Measurements from ENCODE around the gene KL. TPM values are rescaled to one million over a fixed set of nuclear protein-coding genes. Genes with fewer than 3 reads are reported as not detected.

The KL gene
- total RNA-seq, 2 experiments from 2014 or later: 0.12 to 0.19 TPM

GRCh38 chr13:33053397-33054066 lies 37.3 kb downstream of the KL start:
- H3K27me3 Mint-ChIP-seq: peaks cover 8% of the 10 kb centered on the region
- no peak overlapping the region for H3K4me3 Mint-ChIP-seq
- H3K4me1 Mint-ChIP-seq (ENCODE audit: low read depth): no peaks in the 10 kb centered on the region
- no peak overlapping the region for H3K27ac Mint-ChIP-seq
- intact Hi-C loops (cut with micrococcal nuclease): no loop called here
- ChIA-PET CTCF (no interaction called here), POLR2A (interaction anchor here (0.6 kb wide), 1 partner anchor 330 kb away, joined by 7 read pairs; no protein-coding TSS in a partner anchor)
- no peak for DNase-seq
- H3K36me3 Mint-ChIP-seq: no peaks in the 10 kb centered on the region
- no peaks in the 10 kb centered on the region for H3K9me3 Mint-ChIP-seq

- H3K9me3 Mint-ChIP-seq: no peaks in the 10 kb centered on the region
- POLR2A ChIA-PET: no interaction called here
- CTCF ChIA-PET: interaction anchor here (0.6 kb wide), 1 partner anchor 145 kb away, joined by 4 read pairs; no protein-coding TSS in a partner anchor
- no peak overlapping the region for H3K4me3 Mint-ChIP-seq
- peaks cover 1% of the 10 kb centered on the region for H3K27me3 Mint-ChIP-seq
- no peaks in the 10 kb centered on the region for H3K36me3 Mint-ChIP-seq
- no peaks in the 10 kb centered on the region for H3K4me1 Mint-ChIP-seq (ENCODE audit: low read depth)
- intact Hi-C loops (cut with micrococcal nuclease): no loop called here
- DNase-seq: no peak
- H3K27ac Mint-ChIP-seq: no peak overlapping the region
Measured at GRCh38 chr13:33057019-33057780, 41.0 kb downstream of the KL start.

- intact Hi-C loops (cut with micrococcal nuclease): no loop called here
- no peak for DNase-seq
- H3K9me3 Mint-ChIP-seq: no peaks in the 10 kb centered on the region
- H3K27me3 Mint-ChIP-seq: peaks cover 1% of the 10 kb centered on the region
- H3K4me1 Mint-ChIP-seq (ENCODE audit: low read depth): no peaks in the 10 kb centered on the region
- CTCF ChIA-PET: no interaction called here
- H3K4me3 Mint-ChIP-seq: no peak overlapping the region
- H3K27ac Mint-ChIP-seq: no peak overlapping the region
- no peaks in the 10 kb centered on the region for H3K36me3 Mint-ChIP-seq
- POLR2A ChIA-PET: no interaction called here
Measured at GRCh38 chr13:33058776-33059327, 42.6 kb downstream of the KL start.

- no peak overlapping the region for H3K27ac Mint-ChIP-seq
- intact Hi-C loops (cut with micrococcal nuclease): no loop called here
- H3K4me3 Mint-ChIP-seq: no peak overlapping the region
- H3K27me3 Mint-ChIP-seq: peaks cover 1% of the 10 kb centered on the region
- POLR2A ChIA-PET: interaction anchor here (0.7 kb wide), 1 partner anchor 458 kb away, joined by 3 read pairs; no protein-coding TSS in a partner anchor
- H3K36me3 Mint-ChIP-seq: no peaks in the 10 kb centered on the region
- H3K9me3 Mint-ChIP-seq: no peaks in the 10 kb centered on the region
- no peaks in the 10 kb centered on the region for H3K4me1 Mint-ChIP-seq (ENCODE audit: low read depth)
- no peak for DNase-seq
- CTCF ChIA-PET: no interaction called here
Measured at GRCh38 chr13:33060815-33061214, 44.6 kb downstream of the KL start.

- H3K27me3 Mint-ChIP-seq: no peaks in the 10 kb centered on the region
- ChIA-PET POLR2A (no interaction called here), CTCF (no interaction called here)
- H3K9me3 Mint-ChIP-seq: no peaks in the 10 kb centered on the region
- no peak for DNase-seq
- no peaks in the 10 kb centered on the region for H3K36me3 Mint-ChIP-seq
- intact Hi-C loops (cut with micrococcal nuclease): no loop called here
- no peak overlapping the region for H3K27ac Mint-ChIP-seq
- H3K4me3 Mint-ChIP-seq: no peak overlapping the region
- no peaks in the 10 kb centered on the region for H3K4me1 Mint-ChIP-seq (ENCODE audit: low read depth)
Measured at GRCh38 chr13:33066329-33066728, 50.1 kb downstream of the KL start.

GRCh38 chr13:33069365-33069764 lies 53.1 kb downstream of the KL start:
- no peaks in the 10 kb centered on the region for H3K9me3 Mint-ChIP-seq
- ChIA-PET CTCF (interaction anchor here (0.6 to 1.2 kb wide), 2 partner anchors 469 to 654 kb away, joined by 3 to 4 read pairs; no protein-coding TSS in a partner anchor), POLR2A (no interaction called here)
- H3K4me1 Mint-ChIP-seq (ENCODE audit: low read depth): no peaks in the 10 kb centered on the region
- no peak for DNase-seq
- H3K36me3 Mint-ChIP-seq: no peaks in the 10 kb centered on the region
- H3K27me3 Mint-ChIP-seq: no peaks in the 10 kb centered on the region
- H3K4me3 Mint-ChIP-seq: no peak overlapping the region
- H3K27ac Mint-ChIP-seq: no peak overlapping the region
- intact Hi-C loops (cut with micrococcal nuclease): no loop called here

- Mint-ChIP-seq H3K4me3 (no peak overlapping the region), H3K27me3 (no peaks in the 10 kb centered on the region), H3K36me3 (no peaks in the 10 kb centered on the region), H3K27ac (no peak overlapping the region), H3K4me1 (ENCODE audit: low read depth) (no peaks in the 10 kb centered on the region), H3K9me3 (no peaks in the 10 kb centered on the region)
- CTCF ChIA-PET: interaction anchor here (1.2 kb wide), 1 partner anchor 653 kb away, joined by 3 read pairs; no protein-coding TSS in a partner anchor
- POLR2A ChIA-PET: no interaction called here
- DNase-seq: no peak
- intact Hi-C loops (cut with micrococcal nuclease): no loop called here
Measured at GRCh38 chr13:33070713-33071112, 54.5 kb downstream of the KL start.

- H3K36me3 Mint-ChIP-seq: no peaks in the 10 kb centered on the region
- no peak overlapping the region for H3K27ac Mint-ChIP-seq
- ChIA-PET CTCF (no interaction called here), POLR2A (no interaction called here)
- intact Hi-C loops (cut with micrococcal nuclease): no loop called here
- no peak for DNase-seq
- H3K27me3 Mint-ChIP-seq: no peaks in the 10 kb centered on the region
- no peak overlapping the region for H3K4me3 Mint-ChIP-seq
- no peaks in the 10 kb centered on the region for H3K4me1 Mint-ChIP-seq (ENCODE audit: low read depth)
- H3K9me3 Mint-ChIP-seq: no peaks in the 10 kb centered on the region
Measured at GRCh38 chr13:33072282-33072681, 56.1 kb downstream of the KL start.

- intact Hi-C loops (cut with micrococcal nuclease): no loop called here
- no peak for DNase-seq
- H3K4me3 Mint-ChIP-seq: no peak overlapping the region
- ChIA-PET CTCF (no interaction called here), POLR2A (no interaction called here)
- H3K36me3 Mint-ChIP-seq: no peaks in the 10 kb centered on the region
- no peaks in the 10 kb centered on the region for H3K27me3 Mint-ChIP-seq
- H3K4me1 Mint-ChIP-seq (ENCODE audit: low read depth): no peaks in the 10 kb centered on the region
- H3K27ac Mint-ChIP-seq: no peak overlapping the region
- H3K9me3 Mint-ChIP-seq: no peaks in the 10 kb centered on the region
Measured at GRCh38 chr13:33072759-33073158, 56.5 kb downstream of the KL start.

GRCh38 chr13:33073338-33073737 lies 57.1 kb downstream of the KL start:
- intact Hi-C loops (cut with micrococcal nuclease): no loop called here
- Mint-ChIP-seq H3K4me1 (ENCODE audit: low read depth) (no peaks in the 10 kb centered on the region), H3K36me3 (no peaks in the 10 kb centered on the region), H3K4me3 (no peak overlapping the region), H3K9me3 (no peaks in the 10 kb centered on the region), H3K27ac (no peak overlapping the region), H3K27me3 (no peaks in the 10 kb centered on the region)
- DNase-seq: no peak
- ChIA-PET POLR2A (no interaction called here), CTCF (no interaction called here)

- POLR2A ChIA-PET: no interaction called here
- no peak for DNase-seq
- intact Hi-C loops (cut with micrococcal nuclease): no loop called here
- H3K9me3 Mint-ChIP-seq: no peaks in the 10 kb centered on the region
- CTCF ChIA-PET: no interaction called here
- no peaks in the 10 kb centered on the region for H3K4me1 Mint-ChIP-seq (ENCODE audit: low read depth)
- H3K36me3 Mint-ChIP-seq: no peaks in the 10 kb centered on the region
- peaks cover 10% of the 10 kb centered on the region for H3K27me3 Mint-ChIP-seq
- H3K27ac Mint-ChIP-seq: no peak overlapping the region
- no peak overlapping the region for H3K4me3 Mint-ChIP-seq
Measured at GRCh38 chr13:33076001-33076992, 60.1 kb downstream of the KL start.

- no peak overlapping the region for H3K27ac Mint-ChIP-seq
- H3K4me1 Mint-ChIP-seq (ENCODE audit: low read depth): no peaks in the 10 kb centered on the region
- H3K9me3 Mint-ChIP-seq: no peaks in the 10 kb centered on the region
- peaks cover 14% of the 10 kb centered on the region for H3K27me3 Mint-ChIP-seq
- intact Hi-C loops (cut with micrococcal nuclease): no loop called here
- no peak for DNase-seq
- ChIA-PET CTCF (no interaction called here), POLR2A (no interaction called here)
- no peaks in the 10 kb centered on the region for H3K36me3 Mint-ChIP-seq
- H3K4me3 Mint-ChIP-seq: no peak overlapping the region
Measured at GRCh38 chr13:33078263-33078662, 62.0 kb downstream of the KL start.

Data from activated CD4-positive, alpha-beta memory T cell treated with anti-CD3 and anti-CD28 coated beads for 36 hours (primary cell).